HG03469 (cell line): ENCODE results near the gene PAX1.

Experiments used
- ATAC-seq: cut with Tn5 transposase; IDR thresholded peaks from one replicate; pipeline ENCODE4 v1.9.1; 2021; ENCODE audit warnings: mild to moderate bottlenecking, moderate library complexity, moderate number of reproducible peaks; ENCODE audit not compliant: unreplicated experiment

Gene PAX1

GRCh38 chr20:21705575-21706260, at the start of gene PAX1:
PAX1 (plus strand) TSS chr20:21705664; CDS start chr20:21705713, 49 bp downstream.
- no peak for ATAC-seq

- no peak for ATAC-seq
Measured at GRCh38 chr20:21656308-21657067, 49.0 kb upstream of the PAX1 start.

- ATAC-seq = no peak
Measured at GRCh38 chr20:21661488-21662055, 43.9 kb upstream of the PAX1 start.

- ATAC-seq = no peak
Measured at GRCh38 chr20:21663465-21663864, 42.0 kb upstream of the PAX1 start.

GRCh38 chr20:21665687-21666446, 39.6 kb upstream of the PAX1 start:
- no peak for ATAC-seq

- no peak for ATAC-seq
Measured at GRCh38 chr20:21670126-21670525, 35.3 kb upstream of the PAX1 start.

GRCh38 chr20:21670981-21671380, 34.5 kb upstream of the PAX1 start:
- ATAC-seq = no peak

GRCh38 chr20:21677261-21677660, 28.2 kb upstream of the PAX1 start:
- ATAC-seq = no peak

- no peak for ATAC-seq
Measured at GRCh38 chr20:21677781-21678180, 27.7 kb upstream of the PAX1 start.

GRCh38 chr20:21681234-21681921, 24.1 kb upstream of the PAX1 start:
- no peak for ATAC-seq

- ATAC-seq = no peak
Measured at GRCh38 chr20:21681922-21682318, 23.5 kb upstream of the PAX1 start.

- ATAC-seq = no peak
Measured at GRCh38 chr20:21682521-21682954, 22.9 kb upstream of the PAX1 start.

GRCh38 chr20:21684671-21685070, 20.8 kb upstream of the PAX1 start:
- ATAC-seq = no peak

- no peak for ATAC-seq
Measured at GRCh38 chr20:21685981-21686380, 19.5 kb upstream of the PAX1 start.

- no peak for ATAC-seq
Measured at GRCh38 chr20:21693322-21693721, 12.1 kb upstream of the PAX1 start.

GRCh38 chr20:21698494-21699215, 6.8 kb upstream of the PAX1 start:
- ATAC-seq = no peak

- no peak for ATAC-seq
Measured at GRCh38 chr20:21699216-21699508, 6.3 kb upstream of the PAX1 start.

GRCh38 chr20:21701171-21701876, 4.1 kb upstream of the PAX1 start:
- ATAC-seq = no peak

- ATAC-seq = no peak
Measured at GRCh38 chr20:21702016-21702415, 3.4 kb upstream of the PAX1 start.
